ENCODE data around the gene TAS1R1. TPM values are rescaled to one million over a fixed set of nuclear protein-coding genes. Genes with fewer than 3 reads are reported as not detected.
"Not testable (repeated sequence)": the region's sequence is repeated elsewhere in the genome, so short reads cannot be mapped to it uniquely, and the experiment has no call there.

TAS1R1 gene
- total RNA-seq, 1 donor from 2014 or later: not detected

DNA sequence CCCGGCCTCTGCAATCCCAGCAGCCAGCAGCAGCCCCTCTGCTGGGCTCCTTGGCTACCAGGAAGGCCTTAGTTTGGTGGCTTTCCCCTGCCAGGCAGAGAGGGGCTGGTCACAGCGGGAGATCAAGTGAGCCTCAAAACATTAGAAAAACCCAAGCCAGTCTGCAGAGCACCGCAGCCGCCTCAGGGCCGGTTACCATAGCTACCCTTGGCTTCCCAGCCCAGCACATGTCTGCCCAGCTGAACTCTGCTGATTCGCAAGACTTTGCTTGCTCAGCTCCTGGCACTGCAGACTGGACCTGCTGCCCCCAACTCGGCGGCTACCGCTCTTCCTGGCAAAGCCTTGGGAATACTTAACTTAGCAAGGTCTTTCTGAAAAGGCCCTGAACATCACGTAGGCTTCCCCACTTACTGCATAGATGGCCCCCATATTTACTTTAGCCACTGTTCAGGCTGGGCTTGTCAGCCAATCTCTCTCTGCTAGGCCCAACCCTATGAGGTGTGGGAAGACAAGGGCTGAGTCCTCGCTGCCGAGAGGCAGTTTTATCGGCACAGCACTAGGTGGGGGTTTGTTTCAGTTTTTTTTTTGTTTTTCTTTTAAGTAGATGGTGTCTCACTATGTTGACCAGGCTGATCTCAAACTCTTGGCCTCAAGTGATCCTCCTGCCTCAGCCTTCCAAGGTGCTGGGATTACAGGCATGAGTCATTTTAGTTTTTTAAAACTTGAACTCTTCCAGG lies 35.0 kb upstream of the TAS1R1 start:
- peak; percentile 94 for DNase-seq (ENCODE audit: low spot score)

DNA sequence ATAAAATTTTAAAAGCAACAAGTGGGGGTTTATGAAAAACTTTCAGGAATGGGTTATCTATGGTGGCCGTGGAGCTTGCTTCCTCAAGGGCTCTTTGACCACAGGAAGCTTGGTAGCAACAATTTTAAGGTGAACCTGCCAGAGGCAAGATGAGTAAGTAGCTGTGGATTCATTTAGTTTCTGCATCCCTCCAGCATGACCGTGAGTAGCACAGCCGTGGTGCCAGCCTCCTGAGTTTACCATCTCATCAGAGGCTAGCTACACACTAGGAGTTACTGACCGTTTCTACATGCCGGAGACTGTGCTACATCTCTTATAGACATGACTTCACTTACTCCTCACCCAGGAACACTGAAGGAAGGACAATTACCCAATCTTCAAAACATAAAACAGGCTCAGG lies 33.6 kb upstream of the TAS1R1 start:
- no peak for DNase-seq (ENCODE audit: low spot score)

DNA sequence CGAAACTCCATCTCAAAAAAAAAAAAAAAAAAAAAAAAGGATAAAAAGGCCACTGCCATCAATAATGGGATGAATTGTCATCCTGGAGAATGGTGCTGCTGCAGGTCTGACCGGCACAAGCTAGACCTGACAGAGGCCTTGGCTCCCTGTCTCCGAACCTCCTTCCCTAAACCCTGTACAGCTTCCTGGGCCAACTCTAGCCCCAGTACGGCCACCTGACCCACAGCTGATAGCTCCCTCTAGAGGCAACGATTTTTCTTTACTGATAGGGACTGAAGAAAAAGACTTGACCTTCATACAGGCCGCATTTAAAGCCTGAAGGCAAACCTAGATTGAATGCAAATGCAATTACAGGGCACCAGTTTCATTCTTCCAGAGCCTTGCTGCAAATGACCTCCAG lies 31.5 kb upstream of the TAS1R1 start:
- no peak for DNase-seq (ENCODE audit: low spot score)

DNA sequence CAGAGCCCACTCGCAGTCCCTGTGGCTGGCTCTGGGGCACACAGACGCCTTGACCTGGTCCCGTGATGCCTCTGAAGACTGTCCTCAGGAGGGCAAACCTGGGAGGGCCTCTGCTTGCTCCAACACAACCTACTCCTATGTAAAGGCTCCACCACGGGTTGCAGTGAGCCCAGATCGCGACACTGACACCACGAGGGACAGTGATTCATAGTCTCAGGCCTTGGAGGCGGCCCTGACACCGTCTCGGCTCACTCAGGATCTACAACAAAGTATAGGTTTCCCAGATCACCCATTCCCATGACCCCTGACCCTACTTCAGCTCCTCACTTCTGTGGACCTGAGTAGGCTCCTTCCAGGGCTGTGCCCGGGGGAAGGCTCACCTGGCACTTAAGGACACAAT lies 28.8 kb upstream of the TAS1R1 start:
- DNase-seq (ENCODE audit: low spot score): no peak

DNA sequence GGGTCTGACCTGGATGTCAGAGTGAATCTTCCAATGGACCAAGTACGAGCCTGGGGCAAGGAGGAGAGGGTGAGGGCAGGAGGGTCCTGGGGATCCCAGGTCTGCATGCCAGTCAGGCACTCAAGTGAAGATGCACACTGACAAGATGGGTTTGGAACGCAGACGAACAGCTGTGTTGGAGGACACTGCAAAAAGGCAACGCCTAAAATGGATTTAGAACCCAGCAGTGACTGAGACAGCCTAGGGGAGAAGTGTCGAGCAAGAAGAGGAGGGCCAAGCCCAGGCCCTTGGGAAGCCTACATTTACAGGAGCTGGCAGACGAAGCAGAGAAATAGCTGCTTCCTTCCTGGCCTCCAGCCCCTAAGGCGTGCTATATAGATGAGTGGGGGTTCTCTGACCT lies 26.6 kb upstream of the TAS1R1 start:
- no peak for DNase-seq (ENCODE audit: low spot score)

DNA sequence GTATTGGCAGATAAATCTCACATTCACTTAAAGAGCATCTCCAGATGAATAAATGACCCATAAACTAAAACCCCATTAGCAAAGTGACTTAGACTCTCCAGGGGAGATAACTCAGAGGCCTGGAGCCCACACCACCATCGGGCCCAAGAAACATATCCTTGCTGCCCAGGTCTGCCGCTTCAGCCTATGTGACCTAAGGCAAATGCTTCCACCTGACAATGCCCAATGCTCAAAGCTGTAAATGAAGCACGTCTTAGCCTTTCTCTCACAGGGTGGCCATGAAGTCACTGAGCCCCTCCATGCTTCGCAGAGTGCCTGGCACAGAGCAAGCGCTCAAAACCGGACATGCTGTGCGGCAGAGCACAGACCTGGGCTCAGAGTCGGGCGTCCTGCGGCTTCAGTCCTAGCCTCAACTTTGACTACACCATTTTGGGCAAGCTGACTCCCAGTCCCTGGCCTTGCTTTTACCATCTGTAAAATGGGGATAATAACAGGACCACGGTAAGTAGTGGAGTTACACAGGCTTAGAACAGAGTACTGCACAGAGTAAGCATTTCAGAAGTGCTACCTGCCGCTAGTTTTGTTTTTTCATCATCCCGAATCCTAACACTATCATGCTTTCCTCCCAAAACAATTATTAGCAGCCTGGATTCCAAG lies 24.5 kb upstream of the TAS1R1 start:
- no peak for DNase-seq (ENCODE audit: low spot score)

DNA sequence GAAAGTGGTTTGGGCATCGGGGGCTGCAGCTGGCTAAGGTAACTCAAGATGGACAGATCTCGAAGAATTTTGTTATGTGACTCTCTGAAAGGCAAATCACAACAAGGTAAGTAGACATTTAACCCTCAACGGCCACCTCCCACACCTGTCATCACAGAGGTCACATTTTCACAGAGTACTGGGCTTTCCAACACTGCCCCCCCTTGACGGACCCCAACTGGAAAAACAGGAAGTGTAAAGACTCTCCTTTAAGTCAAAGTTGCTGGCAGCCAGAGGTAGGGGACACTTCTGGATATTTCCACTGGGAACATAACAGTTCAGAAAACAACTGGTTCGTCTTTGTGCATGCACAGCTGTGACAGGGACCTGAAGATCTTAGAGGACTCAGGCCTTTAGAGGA lies 23.1 kb upstream of the TAS1R1 start:
- no peak for DNase-seq (ENCODE audit: low spot score)

DNA sequence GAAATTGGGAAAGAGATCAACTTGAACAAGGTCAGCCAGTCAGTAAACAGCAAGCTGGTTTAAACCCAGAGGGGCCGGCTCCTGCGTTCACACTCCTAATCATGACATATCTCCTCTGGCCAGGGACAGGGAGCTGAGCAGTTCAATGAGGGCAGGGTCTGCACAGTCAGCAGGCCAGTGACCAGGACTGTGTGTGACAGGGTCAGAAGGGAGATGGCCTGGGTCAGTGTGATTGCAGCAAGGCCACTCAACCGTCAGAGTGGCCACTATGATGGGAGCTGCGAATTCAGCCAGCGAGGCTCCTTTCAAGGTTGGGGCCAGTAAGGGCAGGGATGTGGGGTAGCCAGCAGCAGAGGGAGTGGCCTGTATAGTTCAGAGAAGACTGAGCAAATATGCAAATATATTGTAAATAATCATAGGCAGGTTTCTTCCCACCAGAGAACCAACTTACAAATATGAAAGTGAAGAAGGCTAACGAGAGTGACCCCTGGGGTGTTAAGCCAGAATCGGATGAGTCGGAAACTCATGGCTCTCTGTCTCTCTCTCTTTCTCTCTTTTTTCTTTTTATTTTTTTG lies 20.8 kb upstream of the TAS1R1 start:
- DNase-seq (ENCODE audit: low spot score): no peak

DNA sequence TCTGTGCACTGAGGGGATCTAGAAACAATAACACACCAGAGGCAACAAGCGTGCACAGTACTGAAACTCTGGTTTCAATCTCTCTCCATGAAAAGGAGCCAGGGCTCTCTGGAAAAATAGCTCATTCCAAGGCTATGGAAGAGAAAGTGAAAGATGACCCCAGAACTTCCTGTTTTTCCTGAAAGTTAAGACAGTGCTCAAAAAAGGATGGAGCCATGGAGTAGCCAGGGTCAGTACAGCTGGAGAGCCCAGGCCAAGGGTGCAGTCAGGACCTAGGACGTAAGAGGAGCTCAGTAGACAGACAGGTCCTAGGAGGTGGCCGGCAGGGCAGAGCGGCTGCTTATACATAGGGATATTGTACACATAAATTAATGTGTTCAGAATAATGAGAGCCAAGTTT lies 19.9 kb upstream of the TAS1R1 start:
- no peak for DNase-seq (ENCODE audit: low spot score)

DNA sequence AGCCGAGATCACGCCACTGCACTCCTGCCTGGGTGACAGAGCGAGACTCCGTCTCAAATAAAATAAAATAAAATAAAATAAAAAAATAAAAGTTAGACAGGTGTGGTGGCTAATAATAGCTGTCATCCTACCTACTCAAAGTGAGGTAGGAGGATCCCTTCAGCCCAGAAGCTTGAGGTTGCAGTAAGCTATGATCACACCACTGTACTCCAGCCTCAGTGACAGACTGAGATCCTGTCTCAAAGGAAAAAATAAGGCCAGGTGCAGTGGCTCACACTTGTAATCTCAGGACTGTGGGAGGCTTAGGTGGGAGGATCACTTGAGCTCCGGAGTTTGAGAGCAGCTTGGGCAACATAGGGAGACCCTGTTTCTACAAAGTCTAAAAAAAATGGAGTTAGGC lies 18.8 kb upstream of the TAS1R1 start:
- no peak for DNase-seq (ENCODE audit: low spot score)

DNA sequence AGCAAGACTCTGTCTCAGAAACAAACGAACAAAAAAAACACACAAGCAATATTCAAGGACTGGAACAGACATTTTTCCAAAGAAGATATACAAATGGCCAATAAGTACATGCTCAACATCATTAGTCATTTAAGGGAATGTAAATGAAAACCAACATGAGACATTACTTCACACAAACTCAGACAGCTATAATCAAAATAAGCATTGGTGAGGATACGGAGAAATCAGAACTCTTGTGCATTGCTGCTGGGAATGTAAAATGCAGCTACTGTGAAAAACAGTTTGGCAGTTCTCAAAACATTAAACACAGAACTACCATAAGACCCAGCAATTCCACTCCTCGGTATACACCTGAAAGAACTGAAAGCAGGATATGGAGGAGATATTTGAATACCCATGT lies 16.2 kb upstream of the TAS1R1 start:
- DNase-seq (ENCODE audit: low spot score): no peak

DNA sequence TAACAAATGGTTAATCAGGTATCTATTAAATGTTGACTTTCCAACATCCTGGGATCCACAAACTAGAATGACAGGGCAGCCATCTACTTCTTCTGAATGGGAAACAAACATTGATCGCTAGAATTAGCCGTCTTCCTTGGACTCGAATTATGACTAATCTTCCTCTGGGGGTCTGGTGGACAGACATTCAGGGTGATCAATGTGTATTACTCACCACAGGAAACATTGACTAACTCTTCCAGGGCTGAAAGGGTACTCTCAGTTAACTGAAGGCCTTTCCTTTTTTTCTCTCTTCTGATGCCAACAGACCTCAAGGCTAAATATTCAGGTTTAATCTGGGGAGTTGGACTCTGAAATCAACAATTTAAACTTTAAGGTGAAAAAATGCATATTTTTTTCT lies 10.3 kb upstream of the TAS1R1 start:
- DNase-seq (ENCODE audit: low spot score): no peak

DNA sequence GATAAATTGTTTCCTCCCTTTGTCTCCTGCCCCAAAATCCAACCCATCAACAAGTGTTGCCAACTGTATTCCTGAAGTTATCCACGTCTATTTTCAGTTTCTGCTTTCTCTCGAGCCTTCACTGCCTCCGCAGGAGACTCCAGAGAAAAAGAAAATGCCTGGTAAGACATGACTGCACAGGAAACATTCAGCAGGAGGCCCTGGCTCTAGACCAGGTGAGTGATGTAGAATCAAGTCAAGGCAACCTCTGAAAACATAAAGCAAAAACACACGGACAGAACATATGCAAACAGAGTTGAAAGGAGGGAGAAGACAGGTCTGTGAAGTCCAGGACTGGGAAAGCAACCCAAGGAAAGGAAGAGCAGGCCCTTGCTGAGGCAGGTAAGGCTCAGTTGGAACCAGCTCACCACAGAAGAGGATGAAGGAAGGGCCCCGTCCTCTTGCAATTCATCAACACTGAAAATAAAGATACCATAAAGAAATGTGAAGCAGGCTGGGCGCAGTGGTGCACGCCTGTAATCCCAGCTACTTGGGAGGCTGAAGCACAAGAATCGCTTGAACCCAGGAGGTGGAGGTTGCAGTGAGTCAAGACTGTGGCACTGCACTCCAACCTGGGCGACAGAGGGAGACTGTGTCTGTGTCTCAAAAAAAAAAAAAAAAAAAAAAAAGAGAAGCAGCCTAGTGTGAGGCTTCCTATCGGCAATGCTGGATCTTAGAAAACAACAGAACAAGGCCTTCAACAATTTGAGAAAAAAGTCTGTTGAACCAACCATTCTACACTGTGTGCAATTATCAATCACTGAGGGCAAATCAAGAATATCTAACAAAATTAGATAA lies 9.6 kb upstream of the TAS1R1 start:
- no peak for DNase-seq (ENCODE audit: low spot score)

DNA sequence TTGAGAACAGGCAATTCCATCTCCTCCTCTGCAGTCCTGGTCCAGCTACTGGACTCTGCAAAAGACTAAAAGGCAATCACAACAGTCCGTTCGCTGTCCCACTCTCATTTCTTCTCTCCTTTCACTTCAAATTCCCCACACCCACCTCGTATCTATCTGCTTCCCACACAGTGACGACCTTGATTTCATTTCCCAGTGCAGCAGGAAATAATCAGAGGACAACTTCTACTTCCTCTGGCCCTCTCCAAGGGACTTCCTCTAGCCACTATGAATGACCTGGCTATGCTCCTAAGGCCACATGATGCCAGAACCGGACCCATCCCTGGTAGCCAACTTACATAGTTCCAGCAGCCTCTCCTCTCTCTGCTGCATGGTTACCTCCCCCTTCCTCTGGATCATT lies 8.8 kb upstream of the TAS1R1 start:
- DNase-seq (ENCODE audit: low spot score): no peak

DNA sequence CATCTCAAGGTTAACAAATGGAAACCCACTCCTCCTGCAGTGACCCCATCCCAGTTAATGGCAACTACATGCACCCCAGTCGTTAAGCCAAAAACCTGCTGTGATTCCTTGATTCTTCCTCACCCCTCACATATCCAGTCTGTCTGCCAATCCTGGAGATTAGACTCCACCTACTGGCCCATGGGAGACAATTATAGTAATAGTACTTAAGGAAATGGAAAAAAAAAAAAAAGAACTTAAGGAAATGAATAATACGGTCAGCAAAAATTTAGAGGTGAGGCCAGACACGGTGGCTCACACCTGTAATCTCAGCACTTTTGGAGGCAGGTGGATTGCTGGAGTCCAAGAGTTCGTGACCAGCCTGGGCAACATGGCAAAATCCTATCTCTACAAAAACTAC lies 7.8 kb upstream of the TAS1R1 start:
- no peak for DNase-seq (ENCODE audit: low spot score)

DNA sequence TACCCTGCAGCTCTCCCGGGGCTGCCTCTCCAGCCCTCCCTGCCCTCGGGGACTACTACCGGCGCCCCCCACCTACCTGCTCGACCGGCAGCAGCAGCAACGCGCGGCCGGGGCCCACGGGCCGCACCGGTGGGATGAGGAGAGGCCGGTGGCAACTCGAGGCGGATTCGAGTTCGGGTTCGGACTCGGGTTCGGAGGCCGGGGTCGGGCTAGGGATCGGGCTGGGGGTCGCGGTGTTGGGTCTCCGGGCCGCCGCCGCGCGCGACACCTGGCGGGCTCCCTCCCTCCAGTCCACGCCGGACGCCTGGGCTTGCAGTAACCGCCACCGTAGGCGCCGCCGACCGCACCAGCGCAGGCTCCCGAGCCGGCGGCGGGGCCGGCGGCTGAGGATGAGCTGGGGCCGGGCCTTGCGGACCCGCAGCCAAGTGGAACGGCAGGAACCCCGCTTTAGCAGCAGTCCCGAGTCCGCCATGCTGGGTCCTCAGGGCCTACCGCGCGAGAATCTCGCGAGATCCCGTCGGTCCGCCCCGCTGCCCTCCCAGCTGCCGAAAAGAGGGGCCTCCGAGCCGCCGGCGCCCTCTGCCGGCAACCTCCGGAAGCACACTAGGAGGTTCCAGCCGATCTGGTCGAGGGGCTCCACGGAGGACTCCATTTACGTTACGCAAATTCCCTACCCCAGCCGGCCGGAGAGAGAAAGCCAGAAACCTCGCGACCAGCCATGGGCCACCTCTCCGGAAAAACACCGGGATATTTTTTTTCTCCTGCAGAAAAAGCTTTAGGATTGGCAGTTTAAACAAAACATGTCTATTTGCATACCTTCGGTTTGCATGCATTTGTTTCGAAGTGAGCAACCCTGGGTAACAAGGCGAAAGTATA lies 838 bp upstream of the TAS1R1 start, which contains the start of gene NOL9:
Gene NOL9, minus strand, starts transcription at position 483 of the 876 bp plus-strand sequence. Its CDS starts 11 bp downstream, at position 472.
- DNase-seq (ENCODE audit: low spot score): peak; percentile 95

DNA sequence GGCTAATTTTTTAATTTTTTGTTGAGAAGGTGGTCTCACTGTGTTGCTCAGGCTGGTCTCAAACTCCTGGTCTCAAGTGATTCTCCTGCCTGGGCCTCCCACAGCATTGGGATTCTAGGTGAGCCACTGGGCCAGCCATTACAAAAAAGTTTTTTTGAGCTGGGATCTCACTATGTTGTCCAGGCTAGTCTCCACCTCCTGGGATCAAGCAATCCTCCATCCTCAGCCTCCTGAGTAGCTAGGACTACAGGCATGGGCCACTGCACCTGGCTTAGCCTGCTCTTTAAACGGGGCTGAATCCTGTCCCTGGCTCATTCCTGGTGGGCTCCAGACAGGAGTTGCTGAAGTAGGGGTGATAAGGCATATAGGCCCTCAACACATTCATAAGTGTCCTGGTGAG lies 2.5 kb downstream of the TAS1R1 start:
- DNase-seq (ENCODE audit: low spot score): no peak

DNA sequence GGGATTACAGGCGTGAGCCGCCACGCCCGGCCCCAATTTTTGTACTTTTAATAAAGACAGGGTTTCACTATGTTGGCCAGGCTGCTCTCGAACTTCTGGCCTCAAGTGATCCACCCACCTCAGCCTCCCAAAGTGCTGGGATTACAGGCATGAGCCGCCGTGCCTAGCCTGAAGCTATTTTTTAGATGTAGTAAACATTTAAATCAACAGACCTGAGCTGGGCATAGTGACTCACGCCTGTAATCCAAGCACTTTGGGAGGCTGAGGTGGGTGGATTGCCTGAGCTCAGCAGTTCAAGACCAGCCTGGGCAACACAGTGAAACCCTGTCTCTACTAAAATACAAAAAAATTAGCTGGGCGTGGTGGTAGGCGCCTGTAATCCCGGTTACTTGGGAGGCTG lies 4.1 kb downstream of the TAS1R1 start:
- not testable (repeated sequence) for DNase-seq (ENCODE audit: low spot score)

DNA sequence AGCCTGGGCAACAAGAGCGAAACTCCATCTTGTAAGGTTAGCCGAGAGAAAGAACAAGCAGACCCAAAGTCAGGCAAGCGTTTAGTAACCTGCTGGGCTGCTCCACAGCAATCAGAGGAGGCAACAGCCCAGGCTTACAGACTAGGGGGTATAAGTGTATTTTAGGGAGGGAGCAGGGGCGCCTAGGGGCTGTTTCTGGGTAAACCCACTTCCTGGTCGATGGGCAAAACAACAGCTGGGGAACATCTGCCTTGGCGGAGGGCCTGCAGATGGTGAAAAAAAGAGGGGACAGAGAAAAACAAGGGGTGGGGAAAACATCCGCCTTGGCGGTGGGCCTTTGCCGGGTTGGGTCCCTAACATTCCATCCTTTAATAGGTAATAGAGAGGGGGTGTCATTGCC lies 5.2 kb downstream of the TAS1R1 start:
- no peak for DNase-seq (ENCODE audit: low spot score)

DNA sequence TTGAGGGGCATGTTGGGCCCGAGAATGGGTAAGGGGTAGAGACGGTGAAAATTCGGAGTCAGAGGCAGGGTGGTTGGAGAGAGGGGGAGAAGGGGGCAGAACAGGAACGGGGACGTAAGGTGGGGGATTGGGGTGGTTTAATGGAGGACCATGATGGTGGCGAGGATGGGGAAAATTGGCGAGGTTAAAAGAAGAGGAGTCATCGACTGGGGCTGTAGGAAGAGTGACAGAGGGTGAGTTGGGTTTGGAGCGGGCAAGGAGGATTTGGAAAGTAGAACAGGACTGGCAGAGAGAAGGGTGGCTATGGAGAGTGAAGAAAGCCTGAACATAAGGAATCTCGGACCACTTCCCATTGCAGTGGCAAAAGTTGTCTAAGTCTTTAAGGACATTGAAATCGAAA lies 13.9 kb downstream of the TAS1R1 start:
- DNase-seq (ENCODE audit: low spot score): no peak

DNA sequence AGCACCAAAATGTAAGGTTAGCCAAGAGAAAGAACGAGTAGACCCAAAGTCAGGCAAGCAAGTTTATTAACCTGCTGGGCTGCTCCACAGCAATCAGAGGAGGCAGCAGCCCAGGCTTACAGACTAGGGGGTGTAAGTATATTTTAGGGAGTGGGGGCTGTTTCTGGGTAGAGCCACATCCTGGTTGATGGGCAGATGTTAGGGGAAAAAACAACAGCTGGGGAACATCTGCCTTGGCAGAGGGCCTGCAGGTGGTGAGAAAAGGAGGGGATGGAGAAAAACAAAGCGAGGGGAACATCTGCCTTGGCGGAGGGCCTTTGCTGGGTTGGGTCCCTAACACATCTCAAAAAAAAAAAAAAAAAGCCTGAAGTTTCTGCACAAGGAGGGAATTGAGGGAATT lies 15.0 kb downstream of the TAS1R1 start:
- DNase-seq (ENCODE audit: low spot score): no peak

All from umbilical cord (tissue), 2 donors.